GM06990 (cell line): ENCODE results near the gene SRRM4.

Experiments
- DNase-seq: peaks from one replicate; pipeline ENCODE4 v3.0.0-alpha.2; 2011; ENCODE audit not compliant: insufficient read length; ENCODE audit errors: extremely low read depth
- H3K27me3 ChIP-seq: replicated peaks from 2 replicates; pipeline ENCODE4 v1.6.0; 2011; ENCODE audit warnings: low read length; ENCODE audit not compliant: control insufficient read depth, insufficient read depth
- H3K36me3 ChIP-seq: 2 replicates; pipeline ENCODE4 v1.5.1; 2011; ENCODE audit warnings: low read length; ENCODE audit not compliant: control insufficient read depth, insufficient read depth
- H3K4me3 ChIP-seq: replicated peaks from 2 replicates; pipeline ENCODE4 v1.5.1; 2011; ENCODE audit warnings: low read depth, mild to moderate bottlenecking, control low read depth, low read length
- TF ChIP-seq, protein P1 (sequence below): IDR thresholded peaks from 2 replicates; pipeline ENCODE4 v1.5.1; 2011; ENCODE audit warnings: low read length, control low read depth, mild to moderate bottlenecking, inconsistent platforms; ENCODE audit not compliant: insufficient read depth, poor library complexity, severe bottlenecking

The SRRM4 gene

GRCh38 chr12:119204671-119205285 is 223.4 kb downstream of the SRRM4 start:
- H3K27me3 ChIP-seq = no peaks in the 10 kb centered on the region

DNA sequence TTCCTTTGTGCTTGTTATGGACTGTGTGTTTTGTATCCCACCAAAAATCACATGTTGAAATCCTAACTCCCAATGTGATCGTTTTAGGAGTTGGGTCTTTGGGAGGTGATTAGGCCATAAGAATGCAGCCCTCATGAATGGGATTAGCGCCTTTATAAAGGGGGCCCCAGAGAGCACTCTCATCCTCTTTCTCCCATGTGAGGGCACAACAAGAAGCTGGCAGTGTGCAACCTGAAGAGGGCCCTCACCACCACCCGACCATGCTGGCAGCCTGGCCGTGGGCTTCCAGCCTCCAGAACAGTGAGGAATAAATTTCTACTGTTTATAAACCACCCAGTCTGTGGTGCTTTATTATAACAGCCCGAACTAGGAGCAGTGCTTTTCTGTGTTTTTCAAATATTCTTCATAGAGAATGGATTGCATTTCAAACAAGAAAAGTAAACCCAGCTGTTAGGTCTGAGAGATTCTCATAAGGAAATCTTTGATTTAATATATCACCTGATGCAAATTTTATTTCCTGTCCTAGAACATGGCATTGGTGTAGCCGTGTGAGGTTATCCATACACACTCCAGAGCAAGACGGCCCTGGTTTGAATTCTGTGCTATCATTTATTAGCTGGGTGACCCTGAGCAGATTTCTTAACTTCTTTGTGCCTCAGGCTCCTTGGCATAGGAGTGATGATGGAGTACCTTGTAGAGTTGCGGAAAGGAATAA is 225.2 kb downstream of the SRRM4 start:
- H3K27me3 ChIP-seq = no peaks in the 10 kb centered on the region
- TF ChIP-seq, protein P1, sequence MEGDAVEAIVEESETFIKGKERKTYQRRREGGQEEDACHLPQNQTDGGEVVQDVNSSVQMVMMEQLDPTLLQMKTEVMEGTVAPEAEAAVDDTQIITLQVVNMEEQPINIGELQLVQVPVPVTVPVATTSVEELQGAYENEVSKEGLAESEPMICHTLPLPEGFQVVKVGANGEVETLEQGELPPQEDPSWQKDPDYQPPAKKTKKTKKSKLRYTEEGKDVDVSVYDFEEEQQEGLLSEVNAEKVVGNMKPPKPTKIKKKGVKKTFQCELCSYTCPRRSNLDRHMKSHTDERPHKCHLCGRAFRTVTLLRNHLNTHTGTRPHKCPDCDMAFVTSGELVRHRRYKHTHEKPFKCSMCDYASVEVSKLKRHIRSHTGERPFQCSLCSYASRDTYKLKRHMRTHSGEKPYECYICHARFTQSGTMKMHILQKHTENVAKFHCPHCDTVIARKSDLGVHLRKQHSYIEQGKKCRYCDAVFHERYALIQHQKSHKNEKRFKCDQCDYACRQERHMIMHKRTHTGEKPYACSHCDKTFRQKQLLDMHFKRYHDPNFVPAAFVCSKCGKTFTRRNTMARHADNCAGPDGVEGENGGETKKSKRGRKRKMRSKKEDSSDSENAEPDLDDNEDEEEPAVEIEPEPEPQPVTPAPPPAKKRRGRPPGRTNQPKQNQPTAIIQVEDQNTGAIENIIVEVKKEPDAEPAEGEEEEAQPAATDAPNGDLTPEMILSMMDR = no peak
- DNase-seq = no peak
- no peak overlapping the region for H3K4me3 ChIP-seq
- H3K36me3 ChIP-seq = no peaks in the 10 kb centered on the region

More at GRCh38 chr12:119204671-119205285, 223.4 kb downstream of the SRRM4 start:
- no peak for DNase-seq
- Histone ChIP-seq H3K4me3 (no peak overlapping the region), H3K36me3 (no peaks in the 10 kb centered on the region)
- TF ChIP-seq, protein P1 = no peak

DNA sequence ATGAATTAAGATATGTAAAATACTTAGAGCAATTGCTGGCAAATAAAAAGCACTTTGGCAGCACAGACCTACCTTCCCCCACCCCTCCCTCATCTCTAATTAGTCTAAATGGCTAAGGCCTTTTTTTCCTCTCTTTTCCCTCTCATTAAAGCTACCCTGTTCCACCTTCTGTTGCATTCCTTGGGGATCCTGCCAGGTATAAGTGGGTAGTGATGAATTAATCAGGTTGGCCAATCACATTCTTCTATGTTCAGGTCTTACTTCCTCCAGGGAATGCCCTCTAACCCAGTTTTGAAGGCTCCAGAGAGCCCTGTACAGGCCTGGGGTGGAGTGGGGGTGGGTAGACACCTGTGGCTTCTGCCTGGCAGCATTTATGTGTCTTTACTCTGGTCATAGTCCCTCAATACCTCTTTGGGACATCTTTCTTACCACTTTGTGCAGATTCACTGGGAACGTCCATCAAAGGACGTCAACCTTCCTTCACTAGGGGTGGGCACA is 225.8 kb downstream of the SRRM4 start:
- Histone ChIP-seq H3K36me3 (no peaks in the 10 kb centered on the region), H3K4me3 (no peak overlapping the region), H3K27me3 (no peaks in the 10 kb centered on the region)
- no peak for DNase-seq
- TF ChIP-seq, protein P1 = no peak

DNA sequence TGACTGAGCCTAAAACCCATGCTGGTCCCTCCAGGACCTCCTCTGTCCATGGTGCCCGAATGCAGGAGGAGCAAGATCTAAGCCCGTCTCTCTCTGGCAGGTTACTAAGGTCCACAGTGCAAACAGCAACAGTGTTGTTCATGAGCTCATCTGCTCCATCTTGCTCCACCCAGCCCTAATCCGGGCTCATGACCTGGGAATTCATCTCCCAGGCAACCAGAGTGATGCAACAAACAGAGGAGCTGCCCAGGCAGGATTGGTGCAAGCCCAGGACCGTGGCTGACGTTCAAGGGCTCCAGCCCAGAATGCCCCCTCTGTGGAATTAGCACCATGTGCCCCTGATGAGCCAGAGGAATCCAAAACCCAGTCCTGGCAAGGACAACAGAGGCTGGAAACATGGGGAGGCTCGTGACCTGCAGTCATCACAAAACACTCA is 227.3 kb downstream of the SRRM4 start:
- no peaks in the 10 kb centered on the region for H3K27me3 ChIP-seq
- no peak for DNase-seq
- TF ChIP-seq, protein P1 = no peak
- no peak overlapping the region for H3K4me3 ChIP-seq
- H3K36me3 ChIP-seq = no peaks in the 10 kb centered on the region

- DNase-seq = no peak
- Histone ChIP-seq H3K27me3 (no peaks in the 10 kb centered on the region), H3K36me3 (no peaks in the 10 kb centered on the region), H3K4me3 (no peak overlapping the region)
- TF ChIP-seq, protein P1 = no peak
These were observed 230.5 kb downstream of the SRRM4 start for GRCh38 chr12:119211884-119212283.
